Testis (tissue), 2 donors: ENCODE results near the gene LRFN2.

ENCODE experiments used
- POLR2A ChIP-seq: fragments of 450-650 bp; IDR thresholded peaks from one replicate; pipeline ENCODE4 v1.6.1; 2017; ENCODE audit warnings: antibody characterized with exemption, mild to moderate bottlenecking, moderate library complexity
- TF ChIP-seq, protein P1 (sequence below), 3 experiments: fragments of 450-650 bp in 2 of 3; fragments of 200-600 bp in 1 of 3; sonication (generic) in 1 of 3; IDR thresholded peaks; one replicate each; pipeline ENCODE4 v1.5.1; 2016 to 2019; ENCODE audit warnings: antibody characterized with exemption in 3 of 3, mild to moderate bottlenecking in 2 of 3, moderate library complexity in 1 of 3

DNA sequence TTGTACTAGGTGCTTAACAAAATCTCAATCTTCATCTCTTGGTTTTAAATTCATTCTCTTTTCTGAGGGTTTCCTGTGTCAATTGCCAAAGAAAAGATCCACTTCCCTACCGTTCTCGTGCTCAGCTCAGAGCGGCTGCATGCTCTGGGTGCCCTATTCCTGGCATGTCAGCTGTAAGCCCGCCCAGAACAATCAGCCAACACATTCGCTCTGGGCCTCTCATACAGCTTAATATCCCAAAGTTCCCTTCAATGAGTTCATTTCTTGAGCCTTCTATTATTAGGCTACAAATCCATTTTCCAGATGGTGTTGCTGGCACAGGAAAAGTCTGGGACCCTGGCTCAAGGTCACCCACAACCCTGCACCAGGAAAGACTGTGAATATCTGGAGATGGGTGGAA, 24.3 kb upstream of the LRFN2 start:
- TF ChIP-seq POLR2A: no peak
- TF ChIP-seq, protein P1, sequence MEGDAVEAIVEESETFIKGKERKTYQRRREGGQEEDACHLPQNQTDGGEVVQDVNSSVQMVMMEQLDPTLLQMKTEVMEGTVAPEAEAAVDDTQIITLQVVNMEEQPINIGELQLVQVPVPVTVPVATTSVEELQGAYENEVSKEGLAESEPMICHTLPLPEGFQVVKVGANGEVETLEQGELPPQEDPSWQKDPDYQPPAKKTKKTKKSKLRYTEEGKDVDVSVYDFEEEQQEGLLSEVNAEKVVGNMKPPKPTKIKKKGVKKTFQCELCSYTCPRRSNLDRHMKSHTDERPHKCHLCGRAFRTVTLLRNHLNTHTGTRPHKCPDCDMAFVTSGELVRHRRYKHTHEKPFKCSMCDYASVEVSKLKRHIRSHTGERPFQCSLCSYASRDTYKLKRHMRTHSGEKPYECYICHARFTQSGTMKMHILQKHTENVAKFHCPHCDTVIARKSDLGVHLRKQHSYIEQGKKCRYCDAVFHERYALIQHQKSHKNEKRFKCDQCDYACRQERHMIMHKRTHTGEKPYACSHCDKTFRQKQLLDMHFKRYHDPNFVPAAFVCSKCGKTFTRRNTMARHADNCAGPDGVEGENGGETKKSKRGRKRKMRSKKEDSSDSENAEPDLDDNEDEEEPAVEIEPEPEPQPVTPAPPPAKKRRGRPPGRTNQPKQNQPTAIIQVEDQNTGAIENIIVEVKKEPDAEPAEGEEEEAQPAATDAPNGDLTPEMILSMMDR (IDR thresholded peaks at IDR 0.05): no peak
